DOHH2 (cell line): ENCODE measurements around the gene CYP2U1.

ENCODE experiments used
- EZH2phosphoT487 ChIP-seq: fragments of 200-600 bp; sonication (generic); IDR thresholded peaks from 2 replicates; pipeline ENCODE4 v1.6.1; 2017; ENCODE audit warnings: borderline replicate concordance, mild to moderate bottlenecking, antibody characterized with exemption, low read length, moderate library complexity, mixed read lengths
- TF ChIP-seq, protein P1 (sequence below): fragments of 200-600 bp; sonication (generic); IDR thresholded peaks from one replicate; pipeline ENCODE4 v1.5.1; 2014; ENCODE audit warnings: antibody characterized with exemption, mild to moderate bottlenecking, low read depth, low read length; ENCODE audit not compliant: poor library complexity, severe bottlenecking

DNA sequence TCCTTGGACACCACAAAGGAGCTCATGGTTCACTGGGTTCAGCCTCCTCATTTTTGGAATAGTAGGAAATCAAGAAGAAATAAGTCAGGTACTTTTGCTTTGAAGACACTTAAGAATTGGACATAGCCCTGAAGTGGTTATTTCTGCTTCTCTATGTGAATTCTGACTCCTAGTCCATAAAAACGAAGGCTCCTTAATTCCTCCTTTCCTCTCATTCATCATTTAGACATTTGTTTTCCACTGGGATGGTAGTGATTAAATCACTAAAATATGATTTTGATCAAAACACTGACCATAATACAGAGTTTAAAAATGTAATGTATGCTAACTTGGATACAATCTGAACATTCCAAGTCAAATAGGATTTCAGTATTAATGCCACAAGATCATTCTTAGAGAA lies 34.7 kb upstream of the CYP2U1 start:
- TF ChIP-seq, protein P1, sequence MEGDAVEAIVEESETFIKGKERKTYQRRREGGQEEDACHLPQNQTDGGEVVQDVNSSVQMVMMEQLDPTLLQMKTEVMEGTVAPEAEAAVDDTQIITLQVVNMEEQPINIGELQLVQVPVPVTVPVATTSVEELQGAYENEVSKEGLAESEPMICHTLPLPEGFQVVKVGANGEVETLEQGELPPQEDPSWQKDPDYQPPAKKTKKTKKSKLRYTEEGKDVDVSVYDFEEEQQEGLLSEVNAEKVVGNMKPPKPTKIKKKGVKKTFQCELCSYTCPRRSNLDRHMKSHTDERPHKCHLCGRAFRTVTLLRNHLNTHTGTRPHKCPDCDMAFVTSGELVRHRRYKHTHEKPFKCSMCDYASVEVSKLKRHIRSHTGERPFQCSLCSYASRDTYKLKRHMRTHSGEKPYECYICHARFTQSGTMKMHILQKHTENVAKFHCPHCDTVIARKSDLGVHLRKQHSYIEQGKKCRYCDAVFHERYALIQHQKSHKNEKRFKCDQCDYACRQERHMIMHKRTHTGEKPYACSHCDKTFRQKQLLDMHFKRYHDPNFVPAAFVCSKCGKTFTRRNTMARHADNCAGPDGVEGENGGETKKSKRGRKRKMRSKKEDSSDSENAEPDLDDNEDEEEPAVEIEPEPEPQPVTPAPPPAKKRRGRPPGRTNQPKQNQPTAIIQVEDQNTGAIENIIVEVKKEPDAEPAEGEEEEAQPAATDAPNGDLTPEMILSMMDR = no peak
- TF ChIP-seq EZH2phosphoT487 = no peak
